Vagina (tissue), 2 donors: Measurements from ENCODE around the gene ITSN1. TPM values are rescaled to one million over a fixed set of nuclear protein-coding genes. Genes with fewer than 3 reads are reported as not detected.

Source experiments
- DNase-seq, 2 donors: peaks; one replicate each; pipeline ENCODE4 v3.0.0-alpha.2; 2017; ENCODE audit errors: extremely low spot score in 2 of 2
- H3K27ac ChIP-seq: fragments of 200-600 bp; sonication (generic); one replicate; pipeline ENCODE4 v1.5.1; 2019
- H3K27me3 ChIP-seq: fragments of 200-600 bp; sonication (generic); one replicate; pipeline ENCODE4 v1.5.1; 2019
- H3K36me3 ChIP-seq, 2 donors: fragments of 200-600 bp; sonication (generic); one replicate each; pipeline ENCODE4 v1.5.1; 2017 to 2019
- H3K4me1 ChIP-seq: fragments of 200-600 bp; sonication (generic); one replicate; pipeline ENCODE4 v1.5.1; 2019
- H3K4me3 ChIP-seq, 2 donors: fragments of 200-600 bp; sonication (generic); 1 replicate in 1 of 2; 2 replicates in 1 of 2; pipeline ENCODE4 v1.5.1; 2016 to 2019
- H3K9me3 ChIP-seq: fragments of 200-600 bp; sonication (generic); one replicate; pipeline ENCODE4 v1.5.1; 2019
- CTCF ChIP-seq, 3 experiments: fragments of 450-650 bp in 2 of 3; fragments of 200-600 bp in 1 of 3; sonication (generic) in 1 of 3; IDR thresholded peaks; one replicate each; pipeline ENCODE4 v1.5.1; 2017 to 2019; ENCODE audit warnings: antibody characterized with exemption in 3 of 3, mild to moderate bottlenecking in 2 of 3, moderate library complexity in 2 of 3
- POLR2A ChIP-seq, 2 donors: fragments of 450-650 bp; IDR thresholded peaks; one replicate each; pipeline ENCODE4 v1.6.1; 2017; ENCODE audit warnings: antibody characterized with exemption in 2 of 2, mild to moderate bottlenecking in 2 of 2, moderate library complexity in 2 of 2
- POLR2AphosphoS5 ChIP-seq, 2 donors: sonication (generic); formaldehyde crosslinking; IDR thresholded peaks; one replicate each; pipeline ENCODE4 v1.9.0; 2017; ENCODE audit warnings: antibody characterized with exemption in 2 of 2, mild to moderate bottlenecking in 2 of 2, low read depth in 1 of 2; ENCODE audit not compliant: insufficient read depth in 1 of 2
- intact Hi-C: fragments of 100-400 bp; cut with DNase I; formaldehyde crosslinking; loops from one replicate; pipeline ENCODE4 v1.15.1; 2023
- total RNA-seq: library from RNA; depleted of rRNA; stranded (reverse); fragments of >200 nt; gene quantifications from one replicate; pipeline ENCODE4 v1.2.3, GENCODE V29; 2016

ITSN1 gene
- total RNA-seq, 1 donor from 2014 or later, result 46.9 TPM

GRCh38 chr21:33774551-33774950 lies 132.2 kb downstream of the ITSN1 start:
- intact Hi-C loops, result no loop called here
- Histone ChIP-seq H3K9me3 (no peaks in the 10 kb centered on the region), H3K4me1 (no peaks in the 10 kb centered on the region), H3K27ac (no peak overlapping the region), H3K36me3 (peaks cover 0 to 18% of the 10 kb centered on the region in 2 donors), H3K4me3 (no peak overlapping the region), H3K27me3 (no peaks in the 10 kb centered on the region)
- TF ChIP-seq CTCF (IDR thresholded peaks at IDR 0.05), result no peak
- no peak for TF ChIP-seq POLR2A (IDR thresholded peaks at IDR 0.05)
- no peak for TF ChIP-seq POLR2AphosphoS5 (IDR thresholded peaks at IDR 0.05; ENCODE audit: insufficient read depth in 1 of 2, low read depth in 1 of 2)
- DNase-seq, result no peak

DNA sequence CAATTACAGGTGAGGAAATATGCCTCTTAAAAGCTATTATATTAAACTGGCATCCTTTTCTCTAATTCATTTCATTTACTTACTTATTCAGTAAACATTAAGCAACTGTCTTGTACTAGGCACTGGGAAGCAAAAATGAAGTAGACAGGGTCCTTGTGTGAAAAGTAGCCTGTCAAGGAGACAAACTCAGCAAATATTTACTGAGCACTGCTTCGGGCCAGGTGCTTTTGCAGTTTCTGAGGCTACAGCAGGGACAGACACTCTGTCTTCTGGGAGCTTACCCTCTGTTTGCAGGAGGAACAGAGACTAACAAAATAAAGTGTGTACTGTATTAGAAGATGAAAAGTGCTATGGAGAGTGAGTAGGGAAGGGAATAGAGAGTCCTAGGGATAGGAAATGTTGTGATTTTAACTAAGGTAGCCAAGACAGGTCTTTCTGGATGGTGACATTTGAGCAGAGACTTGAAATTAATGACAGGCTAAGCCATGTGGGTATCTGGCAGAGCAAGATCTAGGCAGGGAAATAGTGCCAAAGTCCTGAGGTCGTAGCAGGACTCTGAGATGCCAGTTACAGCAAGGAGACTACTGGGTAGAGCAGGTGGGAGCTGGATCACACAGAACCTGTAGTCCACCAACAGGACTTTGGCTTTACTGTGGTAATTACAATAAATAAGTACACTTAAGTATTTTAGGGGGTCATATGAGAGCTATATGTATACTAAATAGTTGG lies 133.0 kb downstream of the ITSN1 start:
- Histone ChIP-seq H3K4me3 (no peak overlapping the region), H3K36me3 (peaks cover 0 to 18% of the 10 kb centered on the region in 2 donors), H3K4me1 (no peaks in the 10 kb centered on the region), H3K27ac (no peak overlapping the region), H3K9me3 (no peaks in the 10 kb centered on the region), H3K27me3 (no peaks in the 10 kb centered on the region)
- TF ChIP-seq POLR2AphosphoS5 (IDR thresholded peaks at IDR 0.05; ENCODE audit: insufficient read depth in 1 of 2, low read depth in 1 of 2), result no peak
- TF ChIP-seq POLR2A (IDR thresholded peaks at IDR 0.05), result no peak
- no peak for DNase-seq
- intact Hi-C loops, result no loop called here

DNA sequence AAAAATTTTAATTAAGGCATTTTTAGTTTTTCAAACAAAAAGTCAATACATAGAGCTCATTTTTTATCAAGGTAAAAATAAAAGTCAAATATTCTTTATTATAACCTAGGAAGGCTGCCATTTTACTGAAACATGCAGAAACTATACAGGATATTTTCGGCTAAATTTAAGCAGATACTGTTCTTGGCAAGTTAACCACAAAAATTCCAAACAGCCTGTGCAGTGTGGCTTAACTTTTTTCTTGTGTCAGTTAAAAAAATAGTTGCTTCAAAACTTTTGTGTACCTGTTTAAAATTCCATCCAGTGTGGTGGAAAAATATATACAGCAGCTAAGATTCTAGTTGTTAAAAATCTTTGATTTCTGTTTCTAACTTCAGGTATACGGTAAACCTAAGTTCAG lies 138.3 kb downstream of the ITSN1 start:
- intact Hi-C loops, result no loop called here
- no peak for TF ChIP-seq CTCF (IDR thresholded peaks at IDR 0.05)
- TF ChIP-seq POLR2AphosphoS5 (IDR thresholded peaks at IDR 0.05; ENCODE audit: insufficient read depth in 1 of 2, low read depth in 1 of 2), result no peak
- no peak for TF ChIP-seq POLR2A (IDR thresholded peaks at IDR 0.05)
- Histone ChIP-seq H3K27ac (no peak overlapping the region), H3K4me1 (no peaks in the 10 kb centered on the region), H3K9me3 (no peaks in the 10 kb centered on the region), H3K27me3 (no peaks in the 10 kb centered on the region), H3K4me3 (no peak overlapping the region), H3K36me3 (no peaks in the 10 kb centered on the region)
- DNase-seq, result no peak

DNA sequence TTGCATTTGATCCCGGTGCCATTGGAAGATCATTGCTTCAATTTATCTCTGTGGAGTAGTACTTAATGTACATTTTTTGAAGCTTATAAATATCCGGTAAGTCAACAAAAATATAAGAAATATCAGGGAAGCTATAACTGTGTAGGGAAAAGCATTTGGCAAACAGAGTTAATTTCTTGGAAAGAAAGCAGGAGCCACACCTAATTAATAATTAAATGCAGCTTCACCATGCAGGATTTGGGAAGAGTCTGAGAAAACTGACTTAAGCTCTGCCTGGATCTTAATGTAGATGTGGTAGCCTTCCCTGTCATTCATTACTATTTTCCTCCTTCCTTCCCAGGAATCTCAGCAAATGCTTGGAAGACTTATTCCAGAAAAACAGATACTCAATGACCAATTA lies 138.8 kb downstream of the ITSN1 start:
- intact Hi-C loops, result no loop called here
- no peak for DNase-seq
- no peaks in the 10 kb centered on the region for H3K9me3 ChIP-seq
- H3K27ac ChIP-seq, result no peak overlapping the region
- H3K27me3 ChIP-seq, result no peaks in the 10 kb centered on the region
- TF ChIP-seq POLR2A (IDR thresholded peaks at IDR 0.05), result no peak
- TF ChIP-seq POLR2AphosphoS5 (IDR thresholded peaks at IDR 0.05; ENCODE audit: insufficient read depth in 1 of 2, low read depth in 1 of 2), result no peak
- TF ChIP-seq CTCF (IDR thresholded peaks at IDR 0.05), result no peak
- H3K4me3 ChIP-seq, result no peak overlapping the region
- H3K36me3 ChIP-seq, result no peaks in the 10 kb centered on the region
- no peaks in the 10 kb centered on the region for H3K4me1 ChIP-seq

- Histone ChIP-seq H3K36me3 (no peaks in the 10 kb centered on the region), H3K4me1 (no peaks in the 10 kb centered on the region), H3K27me3 (no peaks in the 10 kb centered on the region), H3K9me3 (no peaks in the 10 kb centered on the region), H3K27ac (no peak overlapping the region), H3K4me3 (no peak overlapping the region)
- TF ChIP-seq CTCF (IDR thresholded peaks at IDR 0.05) (no peak), POLR2A (IDR thresholded peaks at IDR 0.05) (no peak), POLR2AphosphoS5 (IDR thresholded peaks at IDR 0.05; ENCODE audit: insufficient read depth in 1 of 2, low read depth in 1 of 2) (no peak)
- no peak for DNase-seq
- intact Hi-C loops, result no loop called here
Measured at GRCh38 chr21:33783187-33783979, 141.1 kb downstream of the ITSN1 start.
